Measurements from ENCODE around the gene PTGFRN.
"Not testable (repeated sequence)": the region's sequence is repeated elsewhere in the genome, so short reads cannot be mapped to it uniquely, and the experiment has no call there.

Gene PTGFRN

GRCh38 chr1:116909512-116910378 lies at the start of gene PTGFRN:
TSS of gene PTGFRN (plus strand) at chr1:116909916. CDS start at chr1:116910204, 288 bp downstream.
- DNase-seq (ENCODE audit: low read depth) = no peak

- DNase-seq (ENCODE audit: low read depth) = not testable (repeated sequence)
Measured at GRCh38 chr1:116860167-116860566, 49.5 kb upstream of the PTGFRN start.

GRCh38 chr1:116861137-116861536 lies 48.6 kb upstream of the PTGFRN start:
- no peak for DNase-seq (ENCODE audit: low read depth)

- not testable (repeated sequence) for DNase-seq (ENCODE audit: low read depth)
Measured at GRCh38 chr1:116863031-116863430, 46.7 kb upstream of the PTGFRN start.

GRCh38 chr1:116866478-116866877 lies 43.2 kb upstream of the PTGFRN start:
- DNase-seq (ENCODE audit: low read depth) = not testable (repeated sequence)

- DNase-seq (ENCODE audit: low read depth) = no peak
Measured at GRCh38 chr1:116868385-116868784, 41.3 kb upstream of the PTGFRN start.

GRCh38 chr1:116869611-116870010 lies 40.1 kb upstream of the PTGFRN start:
- DNase-seq (ENCODE audit: low read depth) = no peak

- DNase-seq (ENCODE audit: low read depth) = no peak
Measured at GRCh38 chr1:116870300-116870699, 39.4 kb upstream of the PTGFRN start.

- DNase-seq (ENCODE audit: low read depth) = no peak
Measured at GRCh38 chr1:116871779-116872146, 38.0 kb upstream of the PTGFRN start.

GRCh38 chr1:116873680-116874271 lies 35.9 kb upstream of the PTGFRN start:
- DNase-seq (ENCODE audit: low read depth) = no peak

- DNase-seq (ENCODE audit: low read depth) = no peak
Measured at GRCh38 chr1:116874733-116875249, 34.9 kb upstream of the PTGFRN start.

GRCh38 chr1:116875391-116875790 lies 34.3 kb upstream of the PTGFRN start:
- DNase-seq (ENCODE audit: low read depth) = no peak

GRCh38 chr1:116875946-116876345 lies 33.8 kb upstream of the PTGFRN start:
- not testable (repeated sequence) for DNase-seq (ENCODE audit: low read depth)

GRCh38 chr1:116877141-116877818 lies 32.4 kb upstream of the PTGFRN start:
- DNase-seq (ENCODE audit: low read depth) = no peak

- DNase-seq (ENCODE audit: low read depth) = no peak
Measured at GRCh38 chr1:116878804-116879477, 30.8 kb upstream of the PTGFRN start.

- no peak for DNase-seq (ENCODE audit: low read depth)
Measured at GRCh38 chr1:116879478-116880133, 30.1 kb upstream of the PTGFRN start.

- no peak for DNase-seq (ENCODE audit: low read depth)
Measured at GRCh38 chr1:116880917-116881316, 28.8 kb upstream of the PTGFRN start.

GRCh38 chr1:116881879-116882520 lies 27.7 kb upstream of the PTGFRN start:
- no peak for DNase-seq (ENCODE audit: low read depth)

GRCh38 chr1:116882866-116883265 lies 26.9 kb upstream of the PTGFRN start:
- no peak for DNase-seq (ENCODE audit: low read depth)

GRCh38 chr1:116886291-116886878 lies 23.3 kb upstream of the PTGFRN start:
- no peak for DNase-seq (ENCODE audit: low read depth)

- no peak for DNase-seq (ENCODE audit: low read depth)
Measured at GRCh38 chr1:116887212-116887611, 22.5 kb upstream of the PTGFRN start.

Measured in stimulated activated CD8-positive, alpha-beta memory T cell treated with anti-CD3 and anti-CD28 coated beads, Interleukin-12 subunit alpha, Interleukin-12 subunit beta, amount 100 ng/mL, for 4 hours (primary cell).